NCI-H69 (cell line): ENCODE data around the gene DLST.

Source experiments
- DNase-seq: peaks from one replicate; lab custom pipeline; 2025; lab: John Stamatoyannopoulos, UW

Gene DLST

GRCh38 chr14:74881431-74882102 is at the start of gene DLST:
TSS of gene DLST (plus strand) at chr14:74881916. CDS start at chr14:74881954, 38 bp downstream.
- DNase-seq, result peak; percentile 94

GRCh38 chr14:74832849-74833248 is 48.9 kb upstream of the DLST start:
- peak; percentile 66 for DNase-seq

GRCh38 chr14:74834692-74835392 is 46.9 kb upstream of the DLST start:
- peak; percentile 24 for DNase-seq

GRCh38 chr14:74835645-74836250 is 46.0 kb upstream of the DLST start:
- no peak for DNase-seq

GRCh38 chr14:74836251-74836960 is 45.3 kb upstream of the DLST start:
- no peak for DNase-seq

GRCh38 chr14:74838166-74838565 is 43.5 kb upstream of the DLST start:
- DNase-seq, result no peak

- no peak for DNase-seq
These were observed 41.1 kb upstream of the DLST start for GRCh38 chr14:74840603-74841030.

GRCh38 chr14:74841230-74842207 is 40.2 kb upstream of the DLST start:
- no peak for DNase-seq

GRCh38 chr14:74843653-74844052 is 38.1 kb upstream of the DLST start:
- no peak for DNase-seq

GRCh38 chr14:74846168-74846567 is 35.5 kb upstream of the DLST start:
- DNase-seq, result no peak

GRCh38 chr14:74846968-74847665 is 34.6 kb upstream of the DLST start:
- no peak for DNase-seq

- no peak for DNase-seq
These were observed 32.9 kb upstream of the DLST start for GRCh38 chr14:74848768-74849167.

GRCh38 chr14:74852922-74853530 is 28.7 kb upstream of the DLST start:
- no peak for DNase-seq

- DNase-seq, result no peak
These were observed 28.1 kb upstream of the DLST start for GRCh38 chr14:74853581-74853980.

GRCh38 chr14:74855021-74855420 is 26.7 kb upstream of the DLST start:
- DNase-seq, result no peak

GRCh38 chr14:74855945-74856344 is 25.8 kb upstream of the DLST start:
- DNase-seq, result no peak

GRCh38 chr14:74856366-74856765 is 25.4 kb upstream of the DLST start:
- peak; percentile 52 for DNase-seq

- no peak for DNase-seq
These were observed 23.7 kb upstream of the DLST start for GRCh38 chr14:74858022-74858421.

- DNase-seq, result no peak
These were observed 21.8 kb upstream of the DLST start for GRCh38 chr14:74859757-74860552.
